AG04449 (cell line): Measurements from ENCODE around the gene BABAM2.
"Not testable (repeated sequence)": the region's sequence is repeated elsewhere in the genome, so short reads cannot be mapped to it uniquely, and the experiment has no call there.

Experiments
- CTCF ChIA-PET: fragments of 350-600 bp; formaldehyde crosslinking; extraction: SDS; loops from one replicate; lab custom pipeline; 2021; ENCODE audit warnings: antibody characterized with exemption; lab: Yijun Ruan, JAX
- POLR2A ChIA-PET: fragments of 400-600, 350-600 bp; formaldehyde crosslinking; extraction: SDS; loops from one replicate; lab custom pipeline; 2020; ENCODE audit warnings: antibody characterized with exemption, inconsistent platforms; lab: Yijun Ruan, JAX
- DNase-seq: peaks from one replicate; pipeline ENCODE4 v3.0.0-alpha.2; 2010; ENCODE audit warnings: low read depth, low spot score
- H3K4me3 ChIP-seq: 2 replicates; pipeline ENCODE4 v1.5.1; 2011; ENCODE audit warnings: low read depth, mild to moderate bottlenecking, control low read depth, low read length
- CTCF ChIP-seq: IDR thresholded peaks from one replicate; pipeline ENCODE4 v1.5.1; 2011; ENCODE audit warnings: mild to moderate bottlenecking, moderate library complexity, low read length, control low read depth, inconsistent platforms; ENCODE audit not compliant: insufficient read depth; ENCODE audit errors: missing control alignments

BABAM2 gene

GRCh38 chr2:28257182-28257581, 366.7 kb downstream of the BABAM2 start:
- no peak for DNase-seq
- CTCF ChIA-PET: no interaction called here
- H3K4me3 ChIP-seq: no peak overlapping the region
- TF ChIP-seq CTCF: no peak
- POLR2A ChIA-PET: no interaction called here

GRCh38 chr2:28259226-28259625, 368.7 kb downstream of the BABAM2 start:
- CTCF ChIA-PET, H3K4me3 ChIP-seq, POLR2A ChIA-PET, DNase-seq: not testable (repeated sequence)

GRCh38 chr2:28263690-28264089, 373.2 kb downstream of the BABAM2 start:
- CTCF ChIA-PET: interaction anchor here (1.3 kb wide), 1 partner anchor 9 kb away, joined by 3 read pairs; no protein-coding TSS in a partner anchor
- POLR2A ChIA-PET: no interaction called here
- no peak overlapping the region for H3K4me3 ChIP-seq
- no peak for DNase-seq
- TF ChIP-seq CTCF: no peak

GRCh38 chr2:28267282-28267681, 376.8 kb downstream of the BABAM2 start:
- no peak for TF ChIP-seq CTCF
- H3K4me3 ChIP-seq: no peak overlapping the region
- ChIA-PET POLR2A (no interaction called here), CTCF (interaction anchor here (0.8 kb wide), 1 partner anchor 513 kb away, joined by 3 read pairs; no protein-coding TSS in a partner anchor)
- no peak for DNase-seq

GRCh38 chr2:28268386-28268785, 377.9 kb downstream of the BABAM2 start:
- POLR2A ChIA-PET: no interaction called here
- DNase-seq: no peak
- CTCF ChIA-PET: no interaction called here
- no peak for TF ChIP-seq CTCF
- no peak overlapping the region for H3K4me3 ChIP-seq

- ChIA-PET CTCF (interaction anchor here (0.9 to 1.5 kb wide), 4 partner anchors 16 to 585 kb away, joined by 3 to 4 read pairs (median 4); no protein-coding TSS in a partner anchor), POLR2A (interaction anchor here (0.5 to 0.7 kb wide), 2 partner anchors 128 to 264 kb away, joined by 3 to 4 read pairs; no protein-coding TSS in a partner anchor)
- no peak overlapping the region for H3K4me3 ChIP-seq
- TF ChIP-seq CTCF: no peak
- no peak for DNase-seq
These were observed 378.7 kb downstream of the BABAM2 start for GRCh38 chr2:28269019-28269784.
